DOHH2 (cell line): ENCODE measurements around the gene PTH2.

Source experiments
- H3F3A ChIP-seq: fragments of 200-600 bp; sonication (generic), shearing (Covaris generic); 2 replicates; pipeline ENCODE4 v1.6.0; 2016; ENCODE audit warnings: antibody characterized with exemption, mild to moderate bottlenecking; ENCODE audit not compliant: control insufficient read depth, insufficient read depth
- H3K27ac ChIP-seq: fragments of 200-600 bp; sonication (generic); 2 replicates; pipeline ENCODE4 v1.5.1; 2014; ENCODE audit warnings: low read depth, mild to moderate bottlenecking, low read length, moderate library complexity
- H3K27me3 ChIP-seq: fragments of 200-600 bp; sonication (generic); 2 replicates; pipeline ENCODE4 v1.6.1; 2014; ENCODE audit warnings: mild to moderate bottlenecking, low read length, mixed read lengths; ENCODE audit not compliant: control insufficient read depth
- H3K36me3 ChIP-seq: fragments of 200-600 bp; sonication (generic); 2 replicates; pipeline ENCODE4 v1.6.1; 2014; ENCODE audit warnings: mild to moderate bottlenecking, low read length, moderate library complexity, mixed read lengths; ENCODE audit not compliant: control insufficient read depth
- H3K4me1 ChIP-seq: fragments of 200-600 bp; sonication (generic); 2 replicates; pipeline ENCODE4 v1.6.1; 2014; ENCODE audit warnings: mild to moderate bottlenecking, low read length, mixed read lengths; ENCODE audit not compliant: control insufficient read depth
- H3K4me2 ChIP-seq: fragments of 200-600 bp; sonication (generic); 2 replicates; pipeline ENCODE4 v1.6.0; 2014; ENCODE audit warnings: mild to moderate bottlenecking, low read length, moderate library complexity
- H3K4me3 ChIP-seq: fragments of 200-600 bp; sonication (generic); 2 replicates; pipeline ENCODE4 v1.5.1; 2014; ENCODE audit warnings: mild to moderate bottlenecking, low read length, mixed read lengths
- H3K79me2 ChIP-seq: fragments of 200-600 bp; sonication (generic); 2 replicates; pipeline ENCODE4 v1.6.1; 2014; ENCODE audit warnings: mild to moderate bottlenecking, low read length, mixed read lengths; ENCODE audit not compliant: control insufficient read depth
- H3K9me2 ChIP-seq: fragments of 200-600 bp; sonication (generic); replicated peaks from 2 replicates; pipeline ENCODE4 v1.6.1; 2014; ENCODE audit warnings: mild to moderate bottlenecking, low read length, mixed read lengths; ENCODE audit not compliant: control insufficient read depth
- H3K9me3 ChIP-seq: fragments of 200-600 bp; sonication (generic); 2 replicates; pipeline ENCODE4 v1.6.1; 2014; ENCODE audit warnings: antibody characterized with exemption, low read length, mixed read lengths; ENCODE audit not compliant: control insufficient read depth, insufficient read depth
- H4K20me1 ChIP-seq: fragments of 200-600 bp; sonication (generic); 2 replicates; pipeline ENCODE4 v1.6.0; 2014; ENCODE audit warnings: low read depth, mild to moderate bottlenecking, antibody characterized with exemption, low read length, moderate library complexity; ENCODE audit not compliant: control insufficient read depth, insufficient read depth
- CTCF ChIP-seq: fragments of 200-600 bp; sonication (generic); IDR thresholded peaks from one replicate; pipeline ENCODE4 v1.5.1; 2014; ENCODE audit warnings: antibody characterized with exemption, mild to moderate bottlenecking, low read depth, low read length; ENCODE audit not compliant: poor library complexity, severe bottlenecking
- EZH2phosphoT487 ChIP-seq: fragments of 200-600 bp; sonication (generic); IDR thresholded peaks from 2 replicates; pipeline ENCODE4 v1.6.1; 2017; ENCODE audit warnings: borderline replicate concordance, mild to moderate bottlenecking, antibody characterized with exemption, low read length, moderate library complexity, mixed read lengths

PTH2 gene

DNA sequence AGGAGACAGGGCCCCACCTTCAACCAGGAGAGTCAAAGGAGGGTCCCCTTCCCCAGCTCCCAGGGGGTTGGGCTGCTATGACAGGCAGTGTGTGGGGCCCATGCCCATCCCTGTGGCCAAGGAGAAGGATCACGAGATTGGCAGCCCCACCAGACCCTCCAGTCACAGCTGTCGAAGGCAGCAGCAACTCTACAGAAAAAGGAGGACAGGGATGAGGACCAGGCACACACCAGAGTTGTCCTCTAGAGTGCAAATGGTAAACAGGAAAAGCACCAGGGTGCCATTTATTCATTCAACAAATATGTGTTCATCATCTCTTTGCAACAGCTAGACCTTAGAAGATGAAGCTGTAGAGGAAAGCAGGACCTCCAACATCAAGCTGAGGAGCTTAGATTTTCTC lies 4.1 kb downstream of the PTH2 start:
- Histone ChIP-seq H3K9me2 (no peaks in the 10 kb centered on the region), H3K36me3 (no peaks in the 10 kb centered on the region), H3K4me2 (no peak overlapping the region), H3K27ac (no peak overlapping the region), H3K27me3 (peaks cover 39% of the 10 kb centered on the region), H3K9me3 (no peaks in the 10 kb centered on the region), H3F3A (peaks cover 2% of the 10 kb centered on the region; the same call in 1 of the 2 replicates), H3K4me3 (no peak overlapping the region), H4K20me1 (no peaks in the 10 kb centered on the region), H3K4me1 (peaks cover 59% of the 10 kb centered on the region), H3K79me2 (no peaks in the 10 kb centered on the region)
- TF ChIP-seq CTCF: no peak
- no peak for TF ChIP-seq EZH2phosphoT487

- no peaks in the 10 kb centered on the region; the same call in 1 of the 2 replicates for H3F3A ChIP-seq
- peak overlapping the region; percentile 26; the same call in 1 of the 2 replicates for H3K27ac ChIP-seq
- H3K4me1 ChIP-seq: peaks cover 54% of the 10 kb centered on the region
- H3K9me3 ChIP-seq: no peaks in the 10 kb centered on the region
- peaks cover 32% of the 10 kb centered on the region for H3K27me3 ChIP-seq
- no peaks in the 10 kb centered on the region for H3K9me2 ChIP-seq
- no peak overlapping the region for H3K4me2 ChIP-seq
- H4K20me1 ChIP-seq: no peaks in the 10 kb centered on the region
- no peak overlapping the region for H3K4me3 ChIP-seq
- H3K79me2 ChIP-seq: no peaks in the 10 kb centered on the region
- H3K36me3 ChIP-seq: no peaks in the 10 kb centered on the region
- TF ChIP-seq CTCF (no peak), EZH2phosphoT487 (no peak)
Observed at GRCh38 chr19:49418511-49418910, 4.7 kb downstream of the PTH2 start.

DNA sequence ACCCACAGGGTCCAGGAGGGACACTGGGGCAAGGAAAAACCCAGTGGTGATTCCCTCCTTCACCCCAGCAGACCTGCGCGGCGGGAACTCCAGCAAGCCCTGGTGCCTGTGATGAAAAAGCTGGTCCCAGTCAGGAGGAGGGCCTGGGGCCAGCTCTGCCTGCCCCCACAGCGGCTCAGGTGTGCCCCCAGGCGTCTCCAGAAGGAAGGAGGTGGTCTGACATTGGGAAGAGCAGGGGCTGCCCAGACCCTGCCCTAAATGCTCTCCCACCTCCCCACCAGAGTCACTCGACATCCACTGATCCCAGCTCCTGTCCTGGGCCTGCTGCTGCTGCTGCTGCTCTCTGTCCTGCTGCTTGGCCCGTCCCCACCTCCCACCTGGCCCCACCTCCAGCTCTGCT lies 6.2 kb downstream of the PTH2 start:
- H3K27me3 ChIP-seq: peaks cover 18% of the 10 kb centered on the region
- no peak overlapping the region for H3K4me3 ChIP-seq

More for the DNA sequence above, 6.2 kb downstream of the PTH2 start:
- no peaks in the 10 kb centered on the region for H4K20me1 ChIP-seq
- no peaks in the 10 kb centered on the region; the same call in 1 of the 2 replicates for H3F3A ChIP-seq
- peak overlapping the region; percentile 54 for H3K4me2 ChIP-seq
- peak; percentile 28 for TF ChIP-seq CTCF
- TF ChIP-seq EZH2phosphoT487: no peak
- H3K4me1 ChIP-seq: peaks cover 54% of the 10 kb centered on the region
- no peaks in the 10 kb centered on the region for H3K9me3 ChIP-seq
- H3K79me2 ChIP-seq: no peaks in the 10 kb centered on the region
- H3K36me3 ChIP-seq: no peaks in the 10 kb centered on the region
- no peaks in the 10 kb centered on the region for H3K9me2 ChIP-seq
- peak overlapping the region; percentile 26; the same call in 1 of the 2 replicates for H3K27ac ChIP-seq
